ENCODE data around the gene B3GALT2. TPM values are rescaled to one million over a fixed set of nuclear protein-coding genes. Genes with fewer than 3 reads are reported as not detected.

B3GALT2 gene
- total and polyA plus RNA-seq, 12 donors: 19.0 to 102 (median 49.3) TPM

- no peak for DNase-seq
- H3K9me3 ChIP-seq: peaks cover 0 to 2% (median 0%) of the 10 kb centered on the region in 11 donors
- WGBS, 2 donors: 96 to 99% methylated on average over 2 of the region's 2 CpGs
- H3K36me3 ChIP-seq: peaks cover 0 to 27% (median 2%) of the 10 kb centered on the region in 9 donors
- no peak for TF ChIP-seq CTCF (IDR thresholded peaks at IDR 0.05)
- H3K27me3 ChIP-seq: no peaks in the 10 kb centered on the region
- no peak for ATAC-seq
- H3K4me1 ChIP-seq: peaks cover 0 to 5% (median 0%) of the 10 kb centered on the region in 9 donors
- intact Hi-C loops (cut with DNase I): no loop called here
- H3K4me3 ChIP-seq: no peak overlapping the region
- H3K27ac ChIP-seq: no peak overlapping the region
Measured at GRCh38 chr1:193201021-193201420, 14.6 kb upstream of the B3GALT2 start.

- 95 to 96% methylated on average over 4 of the region's 4 CpGs for WGBS, 2 donors
Measured at GRCh38 chr1:193199940-193200339, 13.5 kb upstream of the B3GALT2 start.

DNA sequence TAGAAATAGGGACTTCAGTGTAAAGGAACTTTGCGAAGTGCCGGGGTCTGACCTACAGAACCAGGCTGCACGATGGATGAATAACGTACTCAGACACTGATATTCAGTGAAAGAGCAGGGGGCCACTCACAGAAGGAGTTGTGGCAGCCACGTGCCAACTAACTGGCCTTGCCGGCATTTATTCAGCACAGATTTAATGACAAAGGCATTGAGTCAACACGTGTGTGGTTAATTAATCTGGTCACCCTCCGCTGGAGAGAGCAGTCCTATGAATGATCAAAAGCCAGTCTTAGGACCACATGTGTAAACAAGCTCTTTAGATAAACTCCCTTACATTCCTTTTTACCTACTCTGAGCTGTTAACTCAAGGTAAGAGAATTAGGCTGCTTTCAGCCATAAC is 6.2 kb upstream of the B3GALT2 start:
- 97 to 98% methylated on average over 8 of the region's 8 CpGs for WGBS, 2 donors
- no peak for DNase-seq

More at GRCh38 chr1:193199940-193200339, 13.5 kb upstream of the B3GALT2 start:
- no peak for TF ChIP-seq CTCF (IDR thresholded peaks at IDR 0.05)
- intact Hi-C loops (cut with DNase I): no loop called here
- DNase-seq (no peak), ATAC-seq (no peak)
- peaks cover 0 to 5% (median 0%) of the 10 kb centered on the region in 9 donors for H3K4me1 ChIP-seq
- H3K4me3 ChIP-seq: no peak overlapping the region
- H3K36me3 ChIP-seq: peaks cover 0 to 16% (median 0%) of the 10 kb centered on the region in 9 donors
- H3K27me3 ChIP-seq: no peaks in the 10 kb centered on the region
- no peaks in the 10 kb centered on the region for H3K9me3 ChIP-seq
- H3K27ac ChIP-seq: no peak overlapping the region

DNA sequence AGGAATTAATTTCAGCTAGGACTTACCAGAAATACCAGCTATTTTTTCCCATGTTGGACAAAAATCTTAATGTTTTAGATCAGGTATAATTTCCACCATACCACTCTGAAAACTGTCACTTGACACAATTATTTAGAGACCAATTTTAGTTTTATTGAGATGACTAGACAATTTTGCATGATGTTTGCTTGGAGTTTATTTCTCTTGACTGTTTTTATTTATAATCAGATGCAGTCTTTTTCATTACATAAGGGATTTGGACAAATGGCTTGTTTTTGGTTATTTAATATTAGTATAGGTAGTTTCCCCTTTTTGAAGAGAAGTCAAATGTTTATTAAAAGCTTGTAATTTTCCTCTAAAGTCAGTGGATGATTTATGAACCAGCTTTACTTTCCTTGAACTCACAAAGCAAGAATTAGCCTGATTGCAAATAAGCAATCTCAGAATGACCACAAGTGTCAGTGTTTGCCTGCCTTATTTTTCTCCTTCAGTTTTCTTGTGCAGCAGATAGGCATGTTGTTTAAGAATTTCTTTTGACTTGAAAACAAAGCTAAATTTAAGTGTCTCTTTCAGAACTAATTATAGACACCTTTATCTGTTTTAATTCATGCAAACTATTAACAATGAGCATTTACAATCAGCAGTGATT is 3.8 kb upstream of the B3GALT2 start:
- TF ChIP-seq CTCF (IDR thresholded peaks at IDR 0.05): peak in 8 of 9 donors; percentile 21 to 57 (median 30)
- no peak for DNase-seq
- Histone ChIP-seq H3K9me3 (peaks cover 0 to 11% (median 7%) of the 10 kb centered on the region in 11 donors), H3K27ac (peak overlapping the region in 8 of 10 donors; percentile 8 to 81 (median 74)), H3K4me1 (peaks cover 0 to 60% (median 35%) of the 10 kb centered on the region in 9 donors), H3K36me3 (peaks cover 0 to 17% (median 0%) of the 10 kb centered on the region in 9 donors), H3K4me3 (no peak overlapping the region), H3K27me3 (no peaks in the 10 kb centered on the region)
- intact Hi-C loops (cut with DNase I): no loop called here
- peak in 3 of 8 donors; percentile 43 to 61 (median 51) for ATAC-seq

More for the DNA sequence above, 6.2 kb upstream of the B3GALT2 start:
- H3K27me3 ChIP-seq: no peaks in the 10 kb centered on the region
- peaks cover 0 to 17% (median 0%) of the 10 kb centered on the region in 9 donors for H3K36me3 ChIP-seq
- ATAC-seq: no peak
- H3K4me1 ChIP-seq: peaks cover 0 to 38% (median 24%) of the 10 kb centered on the region in 9 donors
- no peak overlapping the region for H3K4me3 ChIP-seq
- H3K27ac ChIP-seq: no peak overlapping the region
- peaks cover 0 to 11% (median 7%) of the 10 kb centered on the region in 11 donors for H3K9me3 ChIP-seq
- TF ChIP-seq CTCF (IDR thresholded peaks at IDR 0.05): no peak
- intact Hi-C loops (cut with DNase I): no loop called here
